ENCODE measurements around the gene TRABD. TPM values are rescaled to one million over a fixed set of nuclear protein-coding genes. Genes with fewer than 3 reads are reported as not detected.

The TRABD gene
- total and polyA plus RNA-seq, 11 donors = 14.3 to 32.9 (median 18.0) TPM

GRCh38 chr22:50197856-50198623, 12.3 kb downstream of the TRABD start:
- H3K9me3 ChIP-seq = no peaks in the 10 kb centered on the region
- intact Hi-C loops (cut with DNase I) = no loop called here
- H3K4me1 ChIP-seq = peaks cover 0 to 30% (median 21%) of the 10 kb centered on the region in 12 donors
- no peak overlapping the region for H3K4me3 ChIP-seq
- TF ChIP-seq POLR2A (IDR thresholded peaks at IDR 0.05) (no peak), CTCF (IDR thresholded peaks at IDR 0.05) (no peak)
- H3K36me3 ChIP-seq = peaks cover 0 to 59% (median 20%) of the 10 kb centered on the region in 9 donors
- peak in 1 of 5 donors; percentile 28 for DNase-seq
- no peaks in the 10 kb centered on the region for H3K27me3 ChIP-seq
- H3K27ac ChIP-seq = no peak overlapping the region
- no peak for ATAC-seq
- 90 to 95% (median 92%) methylated on average over 20 to 61 of the region's 61 CpGs for WGBS, 4 donors

- H3K36me3 ChIP-seq = peaks cover 0 to 59% (median 24%) of the 10 kb centered on the region in 9 donors
- peaks cover 0 to 34% (median 21%) of the 10 kb centered on the region in 12 donors for H3K4me1 ChIP-seq
- intact Hi-C loops (cut with DNase I) = no loop called here
- 89 to 93% (median 91%) methylated on average over 9 to 16 of the region's 16 CpGs for WGBS, 4 donors
- no peak overlapping the region for H3K4me3 ChIP-seq
- no peak for ATAC-seq
- no peak for TF ChIP-seq CTCF (IDR thresholded peaks at IDR 0.05)
- TF ChIP-seq POLR2A (IDR thresholded peaks at IDR 0.05) = no peak
- H3K27me3 ChIP-seq = no peaks in the 10 kb centered on the region
- DNase-seq = no peak
- no peaks in the 10 kb centered on the region for H3K9me3 ChIP-seq
- H3K27ac ChIP-seq = no peak overlapping the region
Measured at GRCh38 chr22:50198624-50199017, 12.9 kb downstream of the TRABD start.

GRCh38 chr22:50199251-50199721, 13.6 kb downstream of the TRABD start:
- TF ChIP-seq POLR2A (IDR thresholded peaks at IDR 0.05) = no peak
- TF ChIP-seq CTCF (IDR thresholded peaks at IDR 0.05) = no peak
- no peak for ATAC-seq
- intact Hi-C loops (cut with DNase I) = no loop called here
- H3K4me3 ChIP-seq = no peak overlapping the region
- H3K4me1 ChIP-seq = peaks cover 0 to 40% (median 21%) of the 10 kb centered on the region in 12 donors
- no peak for DNase-seq
- H3K9me3 ChIP-seq = no peaks in the 10 kb centered on the region
- H3K36me3 ChIP-seq = peaks cover 0 to 57% (median 24%) of the 10 kb centered on the region in 9 donors
- peak overlapping the region in 3 of 12 donors; percentile 85 to 91 (median 87) for H3K27ac ChIP-seq
- 64 to 77% (median 72%) methylated on average over 17 to 18 of the region's 18 CpGs for WGBS, 4 donors
- H3K27me3 ChIP-seq = no peaks in the 10 kb centered on the region

GRCh38 chr22:50199829-50200460, 14.2 kb downstream of the TRABD start:
- Histone ChIP-seq H3K4me1 (peaks cover 0 to 47% (median 21%) of the 10 kb centered on the region in 12 donors), H3K36me3 (peaks cover 0 to 50% (median 24%) of the 10 kb centered on the region in 9 donors), H3K27ac (peak overlapping the region in 10 of 12 donors; percentile 50 to 91 (median 80)), H3K4me3 (peak overlapping the region; percentile 57 to 99 (median 82)), H3K9me3 (no peaks in the 10 kb centered on the region), H3K27me3 (no peaks in the 10 kb centered on the region)
- 13 to 17% (median 15%) methylated on average over 21 to 34 of the region's 34 CpGs for WGBS, 4 donors
- ATAC-seq (peak in 1 of 4 donors; percentile 16), DNase-seq (no peak)
- TF ChIP-seq POLR2A (IDR thresholded peaks at IDR 0.05) = no peak
- TF ChIP-seq CTCF (IDR thresholded peaks at IDR 0.05) = no peak
- intact Hi-C loops (cut with DNase I) = no loop called here

All from heart left ventricle (tissue), 16 donors.